ENCODE measurements around the gene CSNK2A2.

Gene CSNK2A2

GRCh38 chr16:58116529-58116928 lies 81.4 kb downstream of the CSNK2A2 start:
- Histone ChIP-seq H3K18ac (ENCODE audit: low read depth in 1 of 2, low read length in 2 of 2) (peak overlapping the region; percentile 49 to 85), H3K14ac (ENCODE audit: low read length in 2 of 2) (peak overlapping the region in 1 of 2 experiments; percentile 36), H2BK120ac (ENCODE audit: low read depth, low read length) (no peak overlapping the region), H3K9ac (ENCODE audit: low read length) (no peak overlapping the region), H3K36me3 (ENCODE audit: control insufficient read depth in 1 of 2, insufficient read depth in 2 of 2, low read depth in 1 of 2, low read length in 2 of 2) (peaks cover 18 to 41% of the 10 kb centered on the region in 2 experiments), H2BK5ac (ENCODE audit: low read depth, low read length, poor library complexity, severe bottlenecking) (no peak overlapping the region), H3K79me1 (replicated peaks; ENCODE audit: low read length, poor library complexity, severe bottlenecking) (peaks cover 18% of the 10 kb centered on the region), H2AFZ (ENCODE audit: low read depth, low read length) (no peak overlapping the region), H3K9me3 (ENCODE audit: control insufficient read depth, low read length) (no peaks in the 10 kb centered on the region), H3K23ac (ENCODE audit: low read length in 2 of 2) (no peak overlapping the region), H4K91ac (ENCODE audit: low read length) (peak overlapping the region; percentile 66), H3K4me2 (ENCODE audit: low read length, poor library complexity, severe bottlenecking) (no peak overlapping the region), H3K4ac (ENCODE audit: low read depth in 1 of 2, low read length in 2 of 2) (peak overlapping the region in 1 of 2 experiments; percentile 78), H3K27ac (ENCODE audit: low read length, poor library complexity, severe bottlenecking) (no peak overlapping the region), H2BK12ac (ENCODE audit: low read length in 2 of 2) (peak overlapping the region; percentile 59 to 86), H4K8ac (ENCODE audit: low read length) (no peak overlapping the region), H3K4me3 (ENCODE audit: insufficient read depth in 1 of 2, low read depth in 1 of 2, low read length in 2 of 2) (no peak overlapping the region), H2AK5ac (ENCODE audit: low read length, severe bottlenecking) (no peak overlapping the region), H3K4me1 (ENCODE audit: control insufficient read depth, insufficient read depth, low read depth, low read length) (peaks cover 7% of the 10 kb centered on the region), H3K27me3 (ENCODE audit: control insufficient read depth in 1 of 2, insufficient read depth in 1 of 2, low read length in 2 of 2) (no peaks in the 10 kb centered on the region), H2BK15ac (ENCODE audit: low read depth, poor library complexity, severe bottlenecking) (no peak overlapping the region)
- no peak for DNase-seq
- WGBS, result 98% methylated on average over 4 of the region's 6 CpGs

GRCh38 chr16:58116081-58116480 lies 81.8 kb downstream of the CSNK2A2 start:
- Histone ChIP-seq H3K4me2 (ENCODE audit: low read length, poor library complexity, severe bottlenecking) (no peak overlapping the region), H2BK5ac (ENCODE audit: low read depth, low read length, poor library complexity, severe bottlenecking) (no peak overlapping the region), H2BK120ac (ENCODE audit: low read depth, low read length) (no peak overlapping the region), H2AK5ac (ENCODE audit: low read length, severe bottlenecking) (no peak overlapping the region), H3K9ac (ENCODE audit: low read length) (no peak overlapping the region), H3K36me3 (ENCODE audit: control insufficient read depth in 1 of 2, insufficient read depth in 2 of 2, low read depth in 1 of 2, low read length in 2 of 2) (peaks cover 18 to 41% of the 10 kb centered on the region in 2 experiments), H4K8ac (ENCODE audit: low read length) (no peak overlapping the region), H3K4ac (ENCODE audit: low read depth in 1 of 2, low read length in 2 of 2) (peak overlapping the region in 1 of 2 experiments; percentile 78), H2AFZ (ENCODE audit: low read depth, low read length) (no peak overlapping the region), H3K27me3 (ENCODE audit: control insufficient read depth in 1 of 2, insufficient read depth in 1 of 2, low read length in 2 of 2) (no peaks in the 10 kb centered on the region), H3K23ac (ENCODE audit: low read length in 2 of 2) (no peak overlapping the region), H2BK12ac (ENCODE audit: low read length in 2 of 2) (peak overlapping the region in 1 of 2 experiments; percentile 71), H3K18ac (ENCODE audit: low read depth in 1 of 2, low read length in 2 of 2) (peak overlapping the region in 1 of 2 experiments; percentile 56), H3K14ac (ENCODE audit: low read length in 2 of 2) (peak overlapping the region in 1 of 2 experiments; percentile 36), H3K79me1 (replicated peaks; ENCODE audit: low read length, poor library complexity, severe bottlenecking) (peaks cover 18% of the 10 kb centered on the region), H3K9me3 (ENCODE audit: control insufficient read depth, low read length) (no peaks in the 10 kb centered on the region), H4K91ac (ENCODE audit: low read length) (no peak overlapping the region), H3K27ac (ENCODE audit: low read length, poor library complexity, severe bottlenecking) (no peak overlapping the region), H2BK15ac (ENCODE audit: low read depth, poor library complexity, severe bottlenecking) (no peak overlapping the region), H3K4me3 (ENCODE audit: insufficient read depth in 1 of 2, low read depth in 1 of 2, low read length in 2 of 2) (no peak overlapping the region), H3K4me1 (ENCODE audit: control insufficient read depth, insufficient read depth, low read depth, low read length) (peaks cover 8% of the 10 kb centered on the region)
- DNase-seq, result peak; percentile 89
- WGBS, result 22% methylated on average over 5 of the region's 6 CpGs

DNA sequence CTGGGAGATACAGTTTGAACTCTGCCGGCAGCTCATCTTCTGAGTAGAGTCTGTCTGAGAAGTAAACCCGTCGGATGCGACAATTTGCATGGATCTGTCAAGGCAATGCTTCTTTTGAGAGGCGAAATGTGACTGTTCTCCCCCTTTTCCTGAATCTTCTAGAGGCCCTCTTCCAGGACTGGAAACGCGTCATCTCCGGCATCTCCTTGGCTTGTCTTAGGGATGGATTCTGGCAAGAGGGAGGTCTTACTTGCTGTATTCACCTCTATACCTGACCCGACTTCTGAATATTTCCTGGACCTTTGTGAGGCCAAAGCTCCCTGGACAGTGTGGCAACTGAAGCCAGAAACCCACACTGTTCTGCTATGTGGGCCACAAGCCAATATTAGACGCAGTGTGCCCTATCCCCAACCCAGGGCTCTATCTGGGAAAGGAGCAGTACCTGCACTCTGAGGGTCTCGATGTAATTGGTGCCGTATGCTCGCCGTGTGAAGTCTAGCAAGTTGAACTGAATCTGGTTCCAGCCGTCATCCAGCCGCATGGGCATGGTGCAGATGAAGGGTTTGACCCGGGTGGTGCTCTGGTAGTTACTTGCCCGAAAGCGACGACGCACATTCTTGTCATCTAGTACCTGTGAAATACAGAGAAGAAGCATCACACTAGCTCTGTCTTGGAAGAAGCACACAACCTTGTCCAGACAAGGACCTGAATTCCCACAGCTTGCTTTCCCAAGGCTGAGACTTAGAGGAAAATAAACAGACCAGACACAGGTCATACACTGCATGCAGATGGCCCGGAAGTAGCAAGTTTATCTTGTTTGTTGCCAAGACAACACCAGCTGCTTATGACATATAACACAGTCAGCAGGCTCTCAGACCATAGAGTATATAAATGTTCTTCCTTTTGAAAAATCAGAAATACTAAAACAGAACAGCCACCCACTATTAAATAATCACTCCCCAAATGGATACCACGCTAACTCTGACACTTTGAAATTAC lies 82.8 kb downstream of the CSNK2A2 start:
- Histone ChIP-seq H4K91ac (ENCODE audit: low read length) (peak overlapping the region; percentile 74), H3K36me3 (ENCODE audit: control insufficient read depth in 1 of 2, insufficient read depth in 2 of 2, low read depth in 1 of 2, low read length in 2 of 2) (peaks cover 18 to 41% of the 10 kb centered on the region in 2 experiments), H2BK12ac (ENCODE audit: low read length in 2 of 2) (peak overlapping the region; percentile 44 to 84), H4K8ac (ENCODE audit: low read length) (peak overlapping the region; percentile 39), H3K4me2 (ENCODE audit: low read length, poor library complexity, severe bottlenecking) (no peak overlapping the region), H2AK5ac (ENCODE audit: low read length, severe bottlenecking) (no peak overlapping the region), H3K4me3 (ENCODE audit: insufficient read depth in 1 of 2, low read depth in 1 of 2, low read length in 2 of 2) (no peak overlapping the region), H3K9me3 (ENCODE audit: control insufficient read depth, low read length) (no peaks in the 10 kb centered on the region), H3K27ac (ENCODE audit: low read length, poor library complexity, severe bottlenecking) (no peak overlapping the region), H2BK15ac (ENCODE audit: low read depth, poor library complexity, severe bottlenecking) (no peak overlapping the region), H3K23ac (ENCODE audit: low read length in 2 of 2) (no peak overlapping the region), H3K18ac (ENCODE audit: low read depth in 1 of 2, low read length in 2 of 2) (peak overlapping the region; percentile 2 to 44), H3K14ac (ENCODE audit: low read length in 2 of 2) (no peak overlapping the region), H3K4me1 (ENCODE audit: control insufficient read depth, insufficient read depth, low read depth, low read length) (peaks cover 13% of the 10 kb centered on the region), H3K79me1 (replicated peaks; ENCODE audit: low read length, poor library complexity, severe bottlenecking) (peaks cover 18% of the 10 kb centered on the region), H2BK120ac (ENCODE audit: low read depth, low read length) (no peak overlapping the region), H3K9ac (ENCODE audit: low read length) (no peak overlapping the region), H3K4ac (ENCODE audit: low read depth in 1 of 2, low read length in 2 of 2) (peak overlapping the region; percentile 7 to 52), H3K27me3 (ENCODE audit: control insufficient read depth in 1 of 2, insufficient read depth in 1 of 2, low read length in 2 of 2) (no peaks in the 10 kb centered on the region), H2BK5ac (ENCODE audit: low read depth, low read length, poor library complexity, severe bottlenecking) (no peak overlapping the region), H2AFZ (ENCODE audit: low read depth, low read length) (no peak overlapping the region)
- 83% methylated on average over 21 of the region's 23 CpGs for WGBS
- peak; percentile 99 for DNase-seq

DNA sequence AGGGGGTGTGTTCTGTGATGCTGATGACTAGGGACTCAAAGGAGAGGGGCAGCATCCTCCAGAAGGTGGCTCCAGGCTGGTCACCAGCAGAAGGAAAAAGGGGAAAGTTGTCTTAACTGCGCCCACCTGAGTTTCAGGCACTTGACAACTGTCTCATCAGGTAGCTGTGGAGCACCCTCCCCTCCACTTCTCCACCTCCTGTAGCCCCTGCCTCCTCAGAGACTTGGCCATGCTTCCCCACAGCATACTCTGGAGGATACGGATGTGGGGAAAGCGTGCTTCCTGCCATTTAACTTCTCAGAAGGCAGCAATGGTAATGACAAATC lies 86.6 kb downstream of the CSNK2A2 start:
- peaks cover 16% of the 10 kb centered on the region for H3K4me1 ChIP-seq (ENCODE audit: control insufficient read depth, insufficient read depth, low read depth, low read length)

More for the DNA sequence above, 86.6 kb downstream of the CSNK2A2 start:
- H2BK120ac ChIP-seq (ENCODE audit: low read depth, low read length), result no peak overlapping the region
- H4K8ac ChIP-seq (ENCODE audit: low read length), result no peak overlapping the region
- peak overlapping the region; percentile 87 for H2AK5ac ChIP-seq (ENCODE audit: low read length, severe bottlenecking)
- no peak overlapping the region for H3K18ac ChIP-seq (ENCODE audit: low read depth in 1 of 2, low read length in 2 of 2)
- peak overlapping the region in 1 of 2 experiments; percentile 60 for H2BK12ac ChIP-seq (ENCODE audit: low read length in 2 of 2)
- no peaks in the 10 kb centered on the region for H3K9me3 ChIP-seq (ENCODE audit: control insufficient read depth, low read length)
- peak overlapping the region; percentile 10 to 15 for H3K4ac ChIP-seq (ENCODE audit: low read depth in 1 of 2, low read length in 2 of 2)
- H3K79me1 ChIP-seq (replicated peaks; ENCODE audit: low read length, poor library complexity, severe bottlenecking), result peaks cover 6% of the 10 kb centered on the region
- no peak overlapping the region for H3K4me2 ChIP-seq (ENCODE audit: low read length, poor library complexity, severe bottlenecking)
- peak overlapping the region; percentile 84 for H3K27ac ChIP-seq (ENCODE audit: low read length, poor library complexity, severe bottlenecking)
- no peak overlapping the region for H2BK15ac ChIP-seq (ENCODE audit: low read depth, poor library complexity, severe bottlenecking)
- H2BK5ac ChIP-seq (ENCODE audit: low read depth, low read length, poor library complexity, severe bottlenecking), result no peak overlapping the region
- peaks cover 18 to 36% of the 10 kb centered on the region in 2 experiments for H3K36me3 ChIP-seq (ENCODE audit: control insufficient read depth in 1 of 2, insufficient read depth in 2 of 2, low read depth in 1 of 2, low read length in 2 of 2)
- H3K9ac ChIP-seq (ENCODE audit: low read length), result no peak overlapping the region
- no peak overlapping the region for H3K4me3 ChIP-seq (ENCODE audit: insufficient read depth in 1 of 2, low read depth in 1 of 2, low read length in 2 of 2)
- no peak overlapping the region for H3K23ac ChIP-seq (ENCODE audit: low read length in 2 of 2)
- no peak for DNase-seq
- peak overlapping the region; percentile 15 for H4K91ac ChIP-seq (ENCODE audit: low read length)
- no peak overlapping the region for H2AFZ ChIP-seq (ENCODE audit: low read depth, low read length)
- H3K27me3 ChIP-seq (ENCODE audit: control insufficient read depth in 1 of 2, insufficient read depth in 1 of 2, low read length in 2 of 2), result no peaks in the 10 kb centered on the region
- 99% methylated on average over 3 of the region's 3 CpGs for WGBS
- H3K14ac ChIP-seq (ENCODE audit: low read length in 2 of 2), result no peak overlapping the region
